HCT116 (cell line): ENCODE measurements around the gene CABLES1. TPM values are rescaled to one million over a fixed set of nuclear protein-coding genes. Genes with fewer than 3 reads are reported as not detected.

Experiments
- ATAC-seq: fragments of 200-7000 bp; cut with Tn5 transposase; 2 replicates; pipeline ENCODE4 v1.9.1; 2020; ENCODE audit warnings: mild to moderate bottlenecking, moderate library complexity
- BruUV-seq: library from RNA; stranded (reverse); fragments of 400-500 nt; replicated peaks from 2 replicates; lab custom pipeline; 2021; lab: Mats Ljungman, UMichigan
- CTCF ChIA-PET: fragments of 300-600 bp; sonication (Branson Sonifier 250); formaldehyde crosslinking; loops from one replicate; lab custom pipeline; 2021; ENCODE audit warnings: antibody characterized with exemption; lab: Charles Lee
- POLR2A ChIA-PET: fragments of 300-600, 350-600 bp; sonication (Branson Sonifier 250); formaldehyde crosslinking; loops from one replicate; lab custom pipeline; 2021; ENCODE audit warnings: antibody characterized with exemption; lab: Charles Lee
- RAD21 ChIA-PET, 2 experiments: fragments of 300-600 bp; sonication (Branson Sonifier 250); formaldehyde crosslinking; loops; one replicate each; lab custom pipeline; 2023; ENCODE audit warnings: low total read pairs in 2 of 2; ENCODE audit not compliant: uncharacterized antibody in 2 of 2, unreplicated experiment in 2 of 2, low non-redundant PET in 1 of 2; lab: Charles Lee
- DNase-seq: peaks from one replicate; pipeline ENCODE4 v3.0.0-alpha.2; 2010; ENCODE audit warnings: low read depth, low spot score
- H2AFZ ChIP-seq: fragments of 200-600 bp; shearing (Covaris generic), sonication (generic); 2 replicates; pipeline ENCODE4 v1.6.1; 2017; ENCODE audit warnings: low read depth, mixed run types, mixed read lengths, antibody characterized with exemption, low read length; ENCODE audit not compliant: poor library complexity, severe bottlenecking
- H3K27ac ChIP-seq: 2 replicates; pipeline ENCODE4 v1.5.1; 2012; ENCODE audit warnings: low read depth, low read length
- H3K27me3 ChIP-seq: fragments of 200-600 bp; sonication (generic); 2 replicates; pipeline ENCODE4 v1.6.1; 2016; ENCODE audit warnings: mixed run types, low read length, mixed read lengths; ENCODE audit not compliant: insufficient read depth
- H3K36me3 ChIP-seq, 2 experiments: fragments of 200-500 bp in 1 of 2; fragments of 200-600 bp in 1 of 2; sonication (Bioruptor generic) in 1 of 2; sonication (generic) in 1 of 2; 2 replicates each; pipeline versions ENCODE4 v1.5.1 to v1.6.1; 2014 to 2016; ENCODE audit warnings: low read length in 2 of 2, inconsistent platforms in 1 of 2, mixed read lengths in 1 of 2, mixed run types in 1 of 2; ENCODE audit not compliant: insufficient read depth in 2 of 2, control insufficient read depth in 1 of 2
- H3K4me1 ChIP-seq, 2 experiments: fragments of 200-600 bp in 1 of 2; sonication (generic) in 1 of 2; 2 replicates each; pipeline versions ENCODE4 v1.5.1 to v1.6.1; 2012 to 2017; ENCODE audit warnings: low read length in 2 of 2, inconsistent platforms in 1 of 2, mild to moderate bottlenecking in 1 of 2, mixed read lengths in 1 of 2, mixed run types in 1 of 2, moderate library complexity in 1 of 2; ENCODE audit not compliant: insufficient read depth in 2 of 2, control insufficient read depth in 1 of 2
- H3K4me2 ChIP-seq: fragments of 200-600 bp; sonication (generic); 2 replicates; pipeline ENCODE4 v1.6.1; 2017; ENCODE audit warnings: mixed run types, low read length, mixed read lengths
- H3K4me3 ChIP-seq, 2 experiments: fragments of 200-600 bp in 1 of 2; sonication (generic) in 1 of 2; replicated peaks in 1 of 2; 2 replicates each; pipeline ENCODE4 v1.5.1; 2011 to 2016; ENCODE audit warnings: low read length in 2 of 2, control low read depth in 1 of 2, low read depth in 1 of 2, mild to moderate bottlenecking in 1 of 2, mixed read lengths in 1 of 2, mixed run types in 1 of 2
- H3K79me2 ChIP-seq: fragments of 200-600 bp; sonication (generic); 2 replicates; pipeline ENCODE4 v1.6.1; 2017; ENCODE audit warnings: mild to moderate bottlenecking, mixed run types, low read length, moderate library complexity, mixed read lengths; ENCODE audit not compliant: insufficient read depth
- H3K9ac ChIP-seq: fragments of 200-600 bp; sonication (generic); 2 replicates; pipeline ENCODE4 v1.6.1; 2016; ENCODE audit warnings: low read length, mixed read lengths
- H3K9me2 ChIP-seq: fragments of 200-600 bp; sonication (generic), shearing (Covaris generic); 2 replicates; pipeline ENCODE4 v1.6.1; 2017; ENCODE audit warnings: mixed run types, mild to moderate bottlenecking, moderate library complexity; ENCODE audit not compliant: insufficient read depth
- H3K9me3 ChIP-seq, 2 experiments: fragments of 200-500 bp in 1 of 2; fragments of 200-600 bp in 1 of 2; sonication (Bioruptor generic) in 1 of 2; sonication (generic) in 1 of 2; 2 replicates each; pipeline ENCODE4 v1.6.1; 2014 to 2017; ENCODE audit warnings: low read length in 2 of 2, mixed read lengths in 2 of 2, inconsistent platforms in 1 of 2, low read depth in 1 of 2, mild to moderate bottlenecking in 1 of 2, mixed run types in 1 of 2, moderate library complexity in 1 of 2; ENCODE audit not compliant: control insufficient read depth in 1 of 2, insufficient read depth in 1 of 2
- H4K20me1 ChIP-seq: fragments of 200-600 bp; sonication (generic), shearing (Covaris generic); 2 replicates; pipeline ENCODE4 v1.6.1; 2017; ENCODE audit warnings: mixed run types, mild to moderate bottlenecking, moderate library complexity; ENCODE audit not compliant: insufficient read depth
- CBX3 ChIP-seq: IDR thresholded peaks from 2 replicates; pipeline ENCODE4 v1.6.1; 2012; ENCODE audit warnings: low read depth
- CEBPB ChIP-seq: IDR thresholded peaks from 2 replicates; pipeline ENCODE4 v1.6.1; 2012; ENCODE audit warnings: low read depth
- EGR1 ChIP-seq: IDR thresholded peaks from 2 replicates; pipeline ENCODE4 v1.6.1; 2012; ENCODE audit warnings: low read depth
- ELF1 ChIP-seq: IDR thresholded peaks from 2 replicates; pipeline ENCODE4 v1.6.1; 2012; ENCODE audit warnings: low read depth, borderline replicate concordance
- EZH2 ChIP-seq: fragments of 200-600 bp; sonication (generic); IDR thresholded peaks from 2 replicates; pipeline ENCODE4 v1.6.1; 2017; ENCODE audit warnings: antibody characterized with exemption, mixed run types
- FOSL1 ChIP-seq: IDR thresholded peaks from 2 replicates; pipeline ENCODE4 v1.6.1; 2012; ENCODE audit warnings: low read depth
- JUND ChIP-seq: IDR thresholded peaks from 2 replicates; pipeline ENCODE4 v1.6.1; 2012
- POLR2A ChIP-seq: IDR thresholded peaks from 2 replicates; pipeline ENCODE4 v1.7.0; 2011; ENCODE audit warnings: borderline replicate concordance; ENCODE audit not compliant: insufficient read depth, insufficient read length; ENCODE audit errors: extremely low read depth
- POLR2AphosphoS5 ChIP-seq: IDR thresholded peaks from 2 replicates; pipeline ENCODE4 v1.6.1; 2011; ENCODE audit warnings: mild to moderate bottlenecking, low read depth, low read length, moderate library complexity
- RAD21 ChIP-seq: IDR thresholded peaks from 2 replicates; pipeline ENCODE4 v1.6.1; 2012; ENCODE audit warnings: low read depth, mild to moderate bottlenecking
- SIN3A ChIP-seq: IDR thresholded peaks from 2 replicates; pipeline ENCODE4 v1.6.1; 2012; ENCODE audit warnings: low read depth
- SP1 ChIP-seq: IDR thresholded peaks from 2 replicates; pipeline ENCODE4 v1.6.1; 2012; ENCODE audit warnings: low read depth
- SRF ChIP-seq: IDR thresholded peaks from 2 replicates; pipeline ENCODE4 v1.6.1; 2012; ENCODE audit warnings: low read depth
- TCF7L2 ChIP-seq: IDR thresholded peaks from 2 replicates; pipeline ENCODE4 v1.7.0; 2011; ENCODE audit warnings: borderline replicate concordance, inconsistent platforms; ENCODE audit not compliant: insufficient read depth, insufficient read length; ENCODE audit errors: extremely low read depth
- YY1 ChIP-seq: IDR thresholded peaks from 2 replicates; pipeline ENCODE4 v1.6.1; 2011; ENCODE audit warnings: low read length, low read depth, moderate library complexity, mild to moderate bottlenecking; ENCODE audit not compliant: insufficient replicate concordance; ENCODE audit errors: extremely low read depth
- ZFX ChIP-seq: fragments of 450-650 bp; IDR thresholded peaks from 2 replicates; pipeline ENCODE4 v1.6.1; 2017
- ZNF274 ChIP-seq: fragments of 200-500 bp; sonication (Bioruptor generic); IDR thresholded peaks from 2 replicates; pipeline ENCODE4 v1.6.1; 2014; ENCODE audit warnings: mild to moderate bottlenecking, low read depth, low read length, inconsistent platforms
- intact Hi-C: fragments of 100-400 bp; cut with micrococcal nuclease; formaldehyde crosslinking; loops from 2 replicates; pipeline ENCODE4 v1.10.0; 2022
- total RNA-seq: library from RNA; stranded (reverse); gene quantifications from one replicate; pipeline ENCODE4 v1.2.1, GENCODE V29; 2021; ENCODE audit not compliant: unreplicated experiment
- TF ChIP-seq, protein P1 (sequence below): IDR thresholded peaks from 2 replicates; pipeline ENCODE4 v1.6.1; 2012
- TF ChIP-seq, protein P2 (sequence below), 3 experiments: fragments of 200-600 bp in 1 of 3; sonication (generic) in 1 of 3; IDR thresholded peaks in 2 of 3; conservative IDR thresholded peaks in 1 of 3; 2 replicates each; pipeline ENCODE4 v1.5.1; 2012 to 2017; ENCODE audit warnings: low read depth in 2 of 3, low read length in 2 of 3, antibody characterized with exemption in 1 of 3, borderline replicate concordance in 1 of 3, control low read depth in 1 of 3, mild to moderate bottlenecking in 1 of 3, mixed read lengths in 1 of 3, mixed run types in 1 of 3, moderate library complexity in 1 of 3; ENCODE audit not compliant: insufficient read depth in 1 of 3
- TF ChIP-seq, protein P3 (sequence below): IDR thresholded peaks from 2 replicates; pipeline ENCODE4 v1.6.1; 2012
- TF ChIP-seq, protein P4 (sequence below): IDR thresholded peaks from 2 replicates; pipeline ENCODE4 v1.6.1; 2012; ENCODE audit warnings: low read depth

Gene CABLES1
- total RNA-seq, 1 experiment from 2014 or later: 7.7 TPM

DNA sequence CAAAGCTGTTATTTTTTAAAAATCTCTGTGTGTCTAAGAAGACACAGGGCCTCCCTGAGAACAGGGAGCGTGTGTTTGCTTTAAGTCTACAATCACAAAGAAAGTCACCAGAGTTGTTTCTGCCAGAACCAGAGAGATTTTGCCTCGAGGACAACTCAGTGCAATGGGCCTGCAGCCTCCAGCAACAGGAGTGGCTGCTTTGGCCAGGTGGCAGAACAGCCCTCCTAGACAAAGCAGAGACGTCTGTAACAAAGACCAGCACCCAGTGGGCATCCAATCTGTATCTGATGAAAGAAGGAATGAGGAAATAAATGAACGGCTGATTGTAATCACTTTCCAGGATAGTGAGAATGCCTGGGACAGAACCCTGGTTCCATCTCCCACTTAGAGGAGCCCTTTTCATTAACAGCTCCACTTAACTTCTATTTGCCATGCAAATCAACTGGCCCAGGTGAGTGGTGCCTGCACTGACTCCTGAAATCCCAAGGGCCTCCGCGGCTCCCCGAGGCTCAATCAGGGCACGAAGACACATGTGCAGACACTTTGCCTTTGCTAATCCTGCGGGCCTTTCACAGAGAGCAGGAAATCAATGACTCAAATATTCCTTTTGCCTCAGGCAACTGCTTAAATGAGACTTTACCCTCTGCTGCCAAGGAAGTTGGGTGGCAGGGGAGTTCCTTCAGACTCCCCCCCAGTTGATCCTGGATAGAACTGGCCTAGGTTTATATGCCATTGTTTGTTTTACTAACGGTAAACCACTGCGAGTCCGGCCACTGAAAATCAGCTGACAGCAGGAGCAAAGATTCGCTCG lies 146.5 kb downstream of the CABLES1 start:
- ATAC-seq (peak; percentile 35; the same call in 1 of the 2 replicates), DNase-seq (peak; percentile 35)
- Histone ChIP-seq H3K27ac (peak overlapping the region; percentile 46; the same call in 1 of the 2 replicates), H3K79me2 (no peaks in the 10 kb centered on the region), H3K4me3 (no peak overlapping the region), H3K9me3 (peaks cover 0 to 9% of the 10 kb centered on the region in 2 experiments; a peak in 1 of 4 replicates), H3K36me3 (no peaks in the 10 kb centered on the region), H3K4me2 (peak overlapping the region; percentile 74), H3K27me3 (no peaks in the 10 kb centered on the region), H3K4me1 (peaks cover 31 to 57% of the 10 kb centered on the region in 2 experiments), H4K20me1 (no peaks in the 10 kb centered on the region), H3K9me2 (no peaks in the 10 kb centered on the region), H3K9ac (peak overlapping the region; percentile 38), H2AFZ (no peak overlapping the region)
- no TSS peak for BruUV-seq
- ChIA-PET CTCF (no interaction called here), POLR2A (no interaction called here), RAD21 (no interaction called here)
- intact Hi-C loops: no loop called here
- TF ChIP-seq, protein P1, sequence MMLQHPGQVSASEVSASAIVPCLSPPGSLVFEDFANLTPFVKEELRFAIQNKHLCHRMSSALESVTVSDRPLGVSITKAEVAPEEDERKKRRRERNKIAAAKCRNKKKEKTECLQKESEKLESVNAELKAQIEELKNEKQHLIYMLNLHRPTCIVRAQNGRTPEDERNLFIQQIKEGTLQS: no peak
- TF ChIP-seq, protein P2, sequence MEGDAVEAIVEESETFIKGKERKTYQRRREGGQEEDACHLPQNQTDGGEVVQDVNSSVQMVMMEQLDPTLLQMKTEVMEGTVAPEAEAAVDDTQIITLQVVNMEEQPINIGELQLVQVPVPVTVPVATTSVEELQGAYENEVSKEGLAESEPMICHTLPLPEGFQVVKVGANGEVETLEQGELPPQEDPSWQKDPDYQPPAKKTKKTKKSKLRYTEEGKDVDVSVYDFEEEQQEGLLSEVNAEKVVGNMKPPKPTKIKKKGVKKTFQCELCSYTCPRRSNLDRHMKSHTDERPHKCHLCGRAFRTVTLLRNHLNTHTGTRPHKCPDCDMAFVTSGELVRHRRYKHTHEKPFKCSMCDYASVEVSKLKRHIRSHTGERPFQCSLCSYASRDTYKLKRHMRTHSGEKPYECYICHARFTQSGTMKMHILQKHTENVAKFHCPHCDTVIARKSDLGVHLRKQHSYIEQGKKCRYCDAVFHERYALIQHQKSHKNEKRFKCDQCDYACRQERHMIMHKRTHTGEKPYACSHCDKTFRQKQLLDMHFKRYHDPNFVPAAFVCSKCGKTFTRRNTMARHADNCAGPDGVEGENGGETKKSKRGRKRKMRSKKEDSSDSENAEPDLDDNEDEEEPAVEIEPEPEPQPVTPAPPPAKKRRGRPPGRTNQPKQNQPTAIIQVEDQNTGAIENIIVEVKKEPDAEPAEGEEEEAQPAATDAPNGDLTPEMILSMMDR (IDR thresholded peaks at IDR 0.05 in 2 of 3, conservative IDR thresholded peaks at IDR 0.05 in 1 of 3; ENCODE audit: borderline replicate concordance in 1 of 3, insufficient read depth in 1 of 3, low read depth in 2 of 3, low read length in 2 of 3): no peak
- TF ChIP-seq ZNF274 (no peak), CEBPB (peak; percentile 45; the same call in 1 of the 2 replicates), SIN3A (no peak), JUND (peak; percentile 62), TCF7L2 (no peak), POLR2AphosphoS5 (peak; percentile 20; the same call in 1 of the 2 replicates), YY1 (no peak), FOSL1 (peak; percentile 76), EZH2 (no peak), EGR1 (no peak), SRF (0 out of 2 replicates have a peak, but pooled peaks have one; percentile 31), CBX3 (peak; percentile 84; the same call in 1 of the 2 replicates), ZFX (no peak), RAD21 (no peak), SP1 (peak; percentile 71), POLR2A (no peak), ELF1 (no peak)
- TF ChIP-seq, protein P3, sequence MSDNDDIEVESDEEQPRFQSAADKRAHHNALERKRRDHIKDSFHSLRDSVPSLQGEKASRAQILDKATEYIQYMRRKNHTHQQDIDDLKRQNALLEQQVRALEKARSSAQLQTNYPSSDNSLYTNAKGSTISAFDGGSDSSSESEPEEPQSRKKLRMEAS: peak; percentile 88
- TF ChIP-seq, protein P4, sequence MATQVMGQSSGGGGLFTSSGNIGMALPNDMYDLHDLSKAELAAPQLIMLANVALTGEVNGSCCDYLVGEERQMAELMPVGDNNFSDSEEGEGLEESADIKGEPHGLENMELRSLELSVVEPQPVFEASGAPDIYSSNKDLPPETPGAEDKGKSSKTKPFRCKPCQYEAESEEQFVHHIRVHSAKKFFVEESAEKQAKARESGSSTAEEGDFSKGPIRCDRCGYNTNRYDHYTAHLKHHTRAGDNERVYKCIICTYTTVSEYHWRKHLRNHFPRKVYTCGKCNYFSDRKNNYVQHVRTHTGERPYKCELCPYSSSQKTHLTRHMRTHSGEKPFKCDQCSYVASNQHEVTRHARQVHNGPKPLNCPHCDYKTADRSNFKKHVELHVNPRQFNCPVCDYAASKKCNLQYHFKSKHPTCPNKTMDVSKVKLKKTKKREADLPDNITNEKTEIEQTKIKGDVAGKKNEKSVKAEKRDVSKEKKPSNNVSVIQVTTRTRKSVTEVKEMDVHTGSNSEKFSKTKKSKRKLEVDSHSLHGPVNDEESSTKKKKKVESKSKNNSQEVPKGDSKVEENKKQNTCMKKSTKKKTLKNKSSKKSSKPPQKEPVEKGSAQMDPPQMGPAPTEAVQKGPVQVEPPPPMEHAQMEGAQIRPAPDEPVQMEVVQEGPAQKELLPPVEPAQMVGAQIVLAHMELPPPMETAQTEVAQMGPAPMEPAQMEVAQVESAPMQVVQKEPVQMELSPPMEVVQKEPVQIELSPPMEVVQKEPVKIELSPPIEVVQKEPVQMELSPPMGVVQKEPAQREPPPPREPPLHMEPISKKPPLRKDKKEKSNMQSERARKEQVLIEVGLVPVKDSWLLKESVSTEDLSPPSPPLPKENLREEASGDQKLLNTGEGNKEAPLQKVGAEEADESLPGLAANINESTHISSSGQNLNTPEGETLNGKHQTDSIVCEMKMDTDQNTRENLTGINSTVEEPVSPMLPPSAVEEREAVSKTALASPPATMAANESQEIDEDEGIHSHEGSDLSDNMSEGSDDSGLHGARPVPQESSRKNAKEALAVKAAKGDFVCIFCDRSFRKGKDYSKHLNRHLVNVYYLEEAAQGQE: no peak
